ENCODE data around the gene RAB9A. TPM values are rescaled to one million over a fixed set of nuclear protein-coding genes. Genes with fewer than 3 reads are reported as not detected.

Gene RAB9A
- total and polyA plus RNA-seq, 9 of the 15 experiments (the other 6 are each of a cell fraction or from before 2014, with no cell fraction given) = 13.5 to 20.8 (median 17.7) TPM

DNA sequence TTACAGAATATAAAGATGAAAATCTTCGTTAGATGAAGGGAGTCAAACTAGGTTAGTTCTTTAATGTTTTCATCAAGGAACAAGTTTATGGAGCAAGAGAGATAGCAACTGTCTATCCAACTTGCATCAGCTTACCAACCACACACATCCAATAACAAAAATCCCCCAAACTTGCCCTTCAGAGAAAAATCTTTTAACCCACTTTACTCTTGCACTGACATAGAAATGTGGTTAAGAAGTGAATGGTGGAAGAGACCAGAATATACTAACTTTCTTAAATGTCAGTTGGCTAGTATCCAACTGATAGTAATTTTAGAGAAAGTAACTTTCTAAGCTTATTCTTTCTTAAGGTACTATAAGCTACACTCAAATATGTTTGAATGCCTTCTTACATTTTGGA lies 1.7 kb upstream of the RAB9A start:
- DNase-seq (ENCODE audit: extremely low read depth in 1 of 4, low spot score in 3 of 4) (no peak), ATAC-seq (no peak), FAIRE-seq (no peak)
- TF ChIP-seq SMAD1 (IDR thresholded peaks at IDR 0.05; ENCODE audit: low read depth, low read length, partially characterized antibody) (no peak), NFIC (IDR thresholded peaks at IDR 0.05) (peak; percentile 40; the same call in 1 of the 2 replicates)
- Histone ChIP-seq H3K27ac (ENCODE audit: extremely low read depth, low read depth, low read length) (no peak overlapping the region), H3K9me1 (ENCODE audit: control insufficient read depth, insufficient read depth, low read length) (no peaks in the 10 kb centered on the region), H3K79me2 (ENCODE audit: control insufficient read depth, insufficient read depth, low read length) (peaks cover 30% of the 10 kb centered on the region), H3K27me3 (ENCODE audit: control insufficient read depth in 2 of 2, insufficient read depth in 2 of 2, low read length in 2 of 2) (no peaks in the 10 kb centered on the region), H3K4me3 (no peak overlapping the region), H3K4me1 (replicated peaks in 1 of 2; ENCODE audit: control insufficient read depth in 2 of 2, insufficient read depth in 2 of 2, low read length in 2 of 2) (peaks cover 6 to 9% of the 10 kb centered on the region in 2 experiments; a peak in 2 of 5 replicates), H2AFZ (ENCODE audit: low read depth, low read length) (peak overlapping the region; percentile 51; the same call in 1 of the 2 replicates), H3K4me2 (ENCODE audit: insufficient read depth, low read length) (no peak overlapping the region), H4K20me1 (replicated peaks; ENCODE audit: control insufficient read depth, insufficient read depth, low read length) (no peaks in the 10 kb centered on the region), H3K9me3 (replicated peaks; ENCODE audit: control insufficient read depth, insufficient read depth, low read depth, low read length) (no peaks in the 10 kb centered on the region), H3K36me3 (ENCODE audit: control insufficient read depth, insufficient read depth, low read length) (no peaks in the 10 kb centered on the region), H3K9ac (ENCODE audit: insufficient read depth in 1 of 2, low read depth in 2 of 2, low read length in 2 of 2) (no peak overlapping the region)
- ChIA-PET POLR2A (interaction anchor here (0.6 to 1.9 kb wide), 2 partner anchors 10 to 391 kb away, joined by 3 to 6 read pairs; no protein-coding TSS in a partner anchor), CTCF (ENCODE audit: low intra/inter-chr PET ratio) (no interaction called here)
- intact Hi-C loops (cut with micrococcal nuclease) = no loop called here
- WGBS (ENCODE audit: insufficient coverage, low coverage, missing lambda C conversion rate) = 11% methylated on average over 1 of the region's 1 CpG
- in situ Hi-C loops (cut with MboI) = no loop called here
- BruUV-seq (replicated peaks) = no TSS peak

DNA sequence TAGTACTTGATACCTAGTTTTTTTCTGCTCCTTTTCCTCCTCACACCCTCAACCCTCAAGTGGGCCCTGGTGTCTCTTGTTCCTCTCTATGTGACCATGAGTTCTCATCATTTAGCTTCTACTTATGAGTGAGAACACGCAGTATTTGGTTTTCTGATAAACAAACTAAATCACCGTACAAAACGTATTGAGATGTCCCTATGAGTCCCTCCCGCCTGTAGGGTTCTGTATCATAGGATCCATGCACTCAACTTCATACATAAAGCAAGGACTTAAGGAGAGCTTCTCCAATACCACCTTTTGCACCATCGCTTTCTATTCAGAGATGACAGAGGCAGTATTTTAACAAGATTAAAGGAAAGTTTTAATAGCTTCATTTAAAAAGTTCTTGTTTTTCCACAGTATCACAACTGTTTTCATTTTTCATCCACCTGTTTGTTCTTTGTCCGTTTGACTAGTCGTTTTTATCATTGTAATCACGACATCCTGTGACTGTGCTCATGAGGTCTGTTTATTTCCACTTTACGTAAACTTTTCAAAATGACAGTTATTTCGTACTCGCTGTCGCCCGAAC lies 457 bp upstream of the RAB9A start:
- 2% methylated on average over 13 of the region's 13 CpGs for WGBS (ENCODE audit: insufficient coverage, low coverage, missing lambda C conversion rate)
- no peaks in the 10 kb centered on the region for H3K9me1 ChIP-seq (ENCODE audit: control insufficient read depth, insufficient read depth, low read length)
- in situ Hi-C loops (cut with MboI) = no loop called here
- H3K9ac ChIP-seq (ENCODE audit: insufficient read depth in 1 of 2, low read depth in 2 of 2, low read length in 2 of 2) = peak overlapping the region; percentile 92
- H3K79me2 ChIP-seq (ENCODE audit: control insufficient read depth, insufficient read depth, low read length) = peaks cover 43% of the 10 kb centered on the region
- H3K9me3 ChIP-seq (replicated peaks; ENCODE audit: control insufficient read depth, insufficient read depth, low read depth, low read length) = no peaks in the 10 kb centered on the region
- intact Hi-C loops (cut with micrococcal nuclease) = no loop called here
- H3K4me2 ChIP-seq (ENCODE audit: insufficient read depth, low read length) = peak overlapping the region; percentile 89
- ChIA-PET POLR2A (interaction anchor here (0.7 to 1.9 kb wide), 3 partner anchors 9 to 177 kb away, joined by 4 to 8 read pairs (median 6); no protein-coding TSS in a partner anchor), CTCF (ENCODE audit: low intra/inter-chr PET ratio) (no interaction called here)
- H3K36me3 ChIP-seq (ENCODE audit: control insufficient read depth, insufficient read depth, low read length) = no peaks in the 10 kb centered on the region
- TF ChIP-seq CXXC5 (CRISPR knock-in tag; IDR thresholded peaks at IDR 0.05) (0 out of 2 replicates have a peak, but pooled peaks have one; percentile 19), ESRRA (IDR thresholded peaks at IDR 0.05; ENCODE audit: borderline replicate concordance, low read depth) (no peak)
- H3K4me3 ChIP-seq = peak overlapping the region; percentile 95
- peak; percentile 66 for FAIRE-seq
- H4K20me1 ChIP-seq (replicated peaks; ENCODE audit: control insufficient read depth, insufficient read depth, low read length) = peaks cover 10% of the 10 kb centered on the region; the same call in 1 of the 2 replicates
- H3K27ac ChIP-seq (ENCODE audit: extremely low read depth, low read depth, low read length) = peak overlapping the region; percentile 93
- peak; percentile 27 for ATAC-seq
- H3K27me3 ChIP-seq (ENCODE audit: control insufficient read depth in 2 of 2, insufficient read depth in 2 of 2, low read length in 2 of 2) = no peaks in the 10 kb centered on the region
- H2AFZ ChIP-seq (ENCODE audit: low read depth, low read length) = peak overlapping the region; percentile 97
- BruUV-seq (replicated peaks) = TSS peak; percentile 88
- DNase-seq (ENCODE audit: extremely low read depth in 1 of 4, low spot score in 3 of 4) = peak in 2 of 4 experiments; percentile 18 to 26
- peaks cover 6 to 21% of the 10 kb centered on the region in 2 experiments; a peak in 2 of 5 replicates for H3K4me1 ChIP-seq (replicated peaks in 1 of 2; ENCODE audit: control insufficient read depth in 2 of 2, insufficient read depth in 2 of 2, low read length in 2 of 2)
